GM12891 (cell line): ENCODE data around the gene ATP11A.

ENCODE experiments used
- POLR2A ChIP-seq: IDR thresholded peaks from 2 replicates; pipeline ENCODE4 v1.6.1; 2011; ENCODE audit warnings: low read depth, low read length, control low read depth
- POLR2AphosphoS5 ChIP-seq: IDR thresholded peaks from 2 replicates; pipeline ENCODE4 v1.6.1; 2011; ENCODE audit warnings: low read depth, low read length, control low read depth

DNA sequence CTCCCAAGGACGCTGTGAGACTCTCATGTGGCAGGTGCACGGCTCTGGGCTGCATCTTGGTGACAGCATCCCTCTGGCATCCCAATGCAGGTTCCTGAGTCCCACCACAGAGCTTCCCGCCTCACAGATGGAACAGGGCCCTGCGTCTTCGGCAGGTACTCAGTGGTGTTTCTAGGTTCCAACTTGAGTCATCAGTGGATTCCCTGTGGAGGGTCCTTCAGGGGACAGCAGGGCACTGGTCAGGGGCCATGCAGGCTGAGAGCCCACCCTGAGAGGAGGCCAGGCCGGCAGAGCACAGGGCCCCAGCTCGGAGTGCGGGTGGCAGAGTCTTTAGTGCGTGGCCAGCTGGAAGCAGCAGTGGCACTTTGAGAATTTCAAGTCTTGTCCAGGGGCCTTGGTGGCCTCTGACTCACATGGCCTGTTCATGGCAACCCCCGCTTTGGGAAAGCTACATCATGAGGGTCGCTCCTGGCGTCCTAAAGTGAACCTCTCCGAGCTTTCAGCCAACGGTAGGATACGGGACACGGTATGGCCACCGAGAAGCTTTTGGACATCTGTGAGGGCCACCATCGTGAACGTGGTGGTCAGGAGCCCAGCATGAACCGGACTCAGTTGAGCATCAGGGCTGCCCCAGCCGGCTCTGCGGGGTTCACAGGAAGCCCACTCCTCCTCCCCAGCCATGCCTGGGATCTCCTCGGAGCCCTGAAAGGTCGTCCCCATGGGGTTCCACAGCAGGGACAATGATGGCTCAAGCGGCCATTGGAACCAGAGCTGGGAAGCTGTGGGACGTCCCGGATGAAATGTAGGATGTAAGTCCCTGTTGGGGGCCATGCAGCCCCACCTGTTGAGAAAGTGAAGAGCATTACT lies 207.1 kb downstream of the ATP11A start:
- TF ChIP-seq POLR2A (no peak), POLR2AphosphoS5 (no peak)
